ENCODE data around the gene BTNL8. TPM values are rescaled to one million over a fixed set of nuclear protein-coding genes. Genes with fewer than 3 reads are reported as not detected.

Gene BTNL8
- total RNA-seq, 1 donor from 2014 or later = not detected

DNA sequence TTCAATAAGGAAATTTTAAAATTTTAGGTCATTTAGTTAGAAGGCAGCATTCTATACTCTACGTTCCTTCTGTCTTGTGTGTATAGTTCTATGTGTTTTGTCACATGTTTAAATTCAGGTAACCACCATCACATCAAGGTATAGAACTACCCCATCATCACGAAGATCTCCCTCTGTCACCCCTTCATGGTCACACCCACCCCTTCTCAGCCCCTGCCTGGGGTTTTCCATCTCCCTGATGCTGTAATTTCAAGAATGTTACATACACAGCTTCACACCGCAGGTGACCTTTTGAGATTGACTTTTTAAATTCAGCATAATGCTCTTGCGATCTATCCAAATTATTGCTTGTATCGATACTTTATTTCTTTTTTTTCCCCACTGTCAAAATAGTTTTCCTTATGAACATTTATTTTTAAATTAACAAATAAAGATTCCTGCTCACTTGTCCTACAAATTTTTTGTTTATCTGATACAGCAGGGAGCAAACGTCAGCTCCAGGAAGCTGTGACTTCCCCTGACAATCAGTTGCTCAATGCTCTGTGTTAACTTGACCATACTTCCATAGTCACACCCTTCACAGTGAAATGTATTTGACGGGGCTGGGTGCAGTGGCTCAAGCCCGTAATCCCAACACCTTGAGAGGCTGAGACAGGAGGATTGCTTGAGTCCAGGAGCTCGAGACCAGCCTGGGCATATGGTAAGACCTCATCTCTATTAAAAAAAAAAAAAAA lies 10.2 kb downstream of the BTNL8 start:
- no peak overlapping the region for H3K4me3 ChIP-seq (ENCODE audit: low read depth, low read length)
- DNase-seq (ENCODE audit: low read depth) = no peak
- TF ChIP-seq, protein P1, sequence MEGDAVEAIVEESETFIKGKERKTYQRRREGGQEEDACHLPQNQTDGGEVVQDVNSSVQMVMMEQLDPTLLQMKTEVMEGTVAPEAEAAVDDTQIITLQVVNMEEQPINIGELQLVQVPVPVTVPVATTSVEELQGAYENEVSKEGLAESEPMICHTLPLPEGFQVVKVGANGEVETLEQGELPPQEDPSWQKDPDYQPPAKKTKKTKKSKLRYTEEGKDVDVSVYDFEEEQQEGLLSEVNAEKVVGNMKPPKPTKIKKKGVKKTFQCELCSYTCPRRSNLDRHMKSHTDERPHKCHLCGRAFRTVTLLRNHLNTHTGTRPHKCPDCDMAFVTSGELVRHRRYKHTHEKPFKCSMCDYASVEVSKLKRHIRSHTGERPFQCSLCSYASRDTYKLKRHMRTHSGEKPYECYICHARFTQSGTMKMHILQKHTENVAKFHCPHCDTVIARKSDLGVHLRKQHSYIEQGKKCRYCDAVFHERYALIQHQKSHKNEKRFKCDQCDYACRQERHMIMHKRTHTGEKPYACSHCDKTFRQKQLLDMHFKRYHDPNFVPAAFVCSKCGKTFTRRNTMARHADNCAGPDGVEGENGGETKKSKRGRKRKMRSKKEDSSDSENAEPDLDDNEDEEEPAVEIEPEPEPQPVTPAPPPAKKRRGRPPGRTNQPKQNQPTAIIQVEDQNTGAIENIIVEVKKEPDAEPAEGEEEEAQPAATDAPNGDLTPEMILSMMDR (conservative IDR thresholded peaks at IDR 0.05; ENCODE audit: low read depth, low read length) = no peak

DNA sequence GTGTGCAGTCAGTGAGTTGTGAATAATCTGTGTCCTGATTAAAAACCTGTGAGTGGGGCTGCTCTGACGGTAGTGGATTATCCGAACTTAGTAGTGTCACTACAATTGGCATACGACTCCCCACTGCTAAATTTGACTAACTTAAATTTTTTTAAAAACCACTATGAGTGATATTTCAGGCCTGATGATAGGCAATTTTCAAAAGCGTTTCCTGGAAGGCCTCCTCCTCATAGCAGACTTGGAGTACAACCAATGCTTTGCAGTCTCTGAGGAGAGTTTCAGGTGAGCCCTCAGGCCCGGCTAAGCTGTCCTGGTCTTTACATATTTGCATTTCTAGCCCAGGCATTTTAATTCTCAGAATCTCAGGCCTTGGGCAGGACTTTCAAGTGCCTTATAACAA lies 10.8 kb downstream of the BTNL8 start:
- no peak for DNase-seq (ENCODE audit: low read depth)
- TF ChIP-seq, protein P1 (conservative IDR thresholded peaks at IDR 0.05; ENCODE audit: low read depth, low read length) = no peak
- H3K4me3 ChIP-seq (ENCODE audit: low read depth, low read length) = no peak overlapping the region

DNA sequence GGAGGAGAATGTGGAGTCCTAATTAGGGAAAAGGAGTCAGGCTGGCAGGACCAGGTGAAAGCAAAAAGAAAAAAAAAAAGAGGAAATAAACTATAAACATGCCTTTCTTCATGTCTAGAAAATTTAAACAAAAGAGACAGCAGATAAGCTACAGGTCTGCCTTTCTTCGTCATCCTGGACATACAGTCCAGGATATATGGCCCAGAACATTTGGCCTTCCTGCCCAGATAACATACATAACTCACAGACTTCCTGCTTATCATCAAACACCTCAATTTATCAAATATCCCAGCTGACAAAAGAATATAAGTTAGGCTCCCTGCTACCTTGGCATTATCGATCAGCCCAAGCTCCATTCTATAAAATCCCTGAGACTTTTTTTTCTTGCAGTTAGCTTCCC lies 11.2 kb downstream of the BTNL8 start:
- TF ChIP-seq, protein P1 (conservative IDR thresholded peaks at IDR 0.05; ENCODE audit: low read depth, low read length) = no peak
- no peak for DNase-seq (ENCODE audit: low read depth)
- H3K4me3 ChIP-seq (ENCODE audit: low read depth, low read length) = no peak overlapping the region

DNA sequence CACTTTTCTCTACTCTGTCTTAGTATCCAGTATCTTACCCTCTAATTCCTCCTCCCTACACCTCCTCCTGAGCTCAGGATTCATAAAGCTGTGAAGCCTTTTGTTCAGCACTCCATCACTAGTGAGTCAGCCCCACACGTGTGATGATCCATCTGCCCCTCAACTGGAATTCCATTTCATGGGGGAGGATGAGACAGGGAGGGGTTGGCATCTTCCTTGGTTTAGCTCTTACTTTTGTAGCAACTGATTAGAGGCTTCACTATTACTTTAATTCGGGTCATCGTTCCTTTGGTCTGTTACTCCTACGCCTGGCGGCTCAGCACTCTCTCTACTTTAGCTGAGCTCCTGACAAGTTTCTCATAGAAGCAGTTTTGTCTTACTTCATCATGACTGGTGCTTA lies 11.8 kb downstream of the BTNL8 start:
- H3K4me3 ChIP-seq (ENCODE audit: low read depth, low read length) = no peak overlapping the region
- TF ChIP-seq, protein P1 (conservative IDR thresholded peaks at IDR 0.05; ENCODE audit: low read depth, low read length) = no peak
- DNase-seq (ENCODE audit: low read depth) = no peak

DNA sequence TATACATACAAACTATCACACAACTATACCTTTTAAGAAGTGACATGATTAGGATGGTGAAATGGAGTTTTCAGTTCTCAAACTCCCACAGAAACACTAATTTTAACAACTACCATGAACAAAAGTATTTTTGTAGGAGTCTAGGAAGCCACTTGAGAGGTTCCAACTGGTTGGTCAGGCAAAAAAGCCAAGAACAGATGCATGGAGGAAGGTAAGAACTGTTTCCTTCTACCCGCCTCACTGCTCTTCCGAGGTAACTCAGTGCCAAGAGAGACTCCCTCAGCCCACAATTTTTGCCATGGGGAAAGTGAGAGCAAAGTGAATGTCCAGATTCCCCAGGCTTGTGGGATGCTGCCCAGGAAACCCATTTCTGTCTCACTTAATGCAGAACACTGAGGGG lies 15.7 kb downstream of the BTNL8 start:
- TF ChIP-seq, protein P1 (conservative IDR thresholded peaks at IDR 0.05; ENCODE audit: low read depth, low read length) = no peak
- no peak overlapping the region for H3K4me3 ChIP-seq (ENCODE audit: low read depth, low read length)
- no peak for DNase-seq (ENCODE audit: low read depth)

DNA sequence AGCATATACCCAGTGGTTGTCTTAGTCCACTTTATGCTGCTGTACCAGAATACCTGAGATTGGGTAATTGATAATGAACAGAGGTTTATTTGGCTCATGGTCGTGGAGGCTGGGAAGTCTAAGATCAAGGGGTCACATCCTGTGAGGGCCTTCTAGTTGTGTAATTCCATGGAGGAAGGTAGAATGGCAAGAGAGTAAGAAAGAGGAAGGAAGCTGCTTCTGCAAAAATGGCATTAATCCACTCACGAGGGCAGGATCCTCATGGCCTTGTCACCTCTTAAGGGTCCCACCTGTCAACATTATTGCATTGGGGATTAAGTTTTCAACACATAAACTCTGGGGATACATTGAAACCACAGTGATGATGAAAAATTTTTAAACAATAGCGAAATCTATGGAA lies 17.0 kb downstream of the BTNL8 start:
- H3K4me3 ChIP-seq (ENCODE audit: low read depth, low read length) = no peak overlapping the region
- TF ChIP-seq, protein P1 (conservative IDR thresholded peaks at IDR 0.05; ENCODE audit: low read depth, low read length) = no peak

DNA sequence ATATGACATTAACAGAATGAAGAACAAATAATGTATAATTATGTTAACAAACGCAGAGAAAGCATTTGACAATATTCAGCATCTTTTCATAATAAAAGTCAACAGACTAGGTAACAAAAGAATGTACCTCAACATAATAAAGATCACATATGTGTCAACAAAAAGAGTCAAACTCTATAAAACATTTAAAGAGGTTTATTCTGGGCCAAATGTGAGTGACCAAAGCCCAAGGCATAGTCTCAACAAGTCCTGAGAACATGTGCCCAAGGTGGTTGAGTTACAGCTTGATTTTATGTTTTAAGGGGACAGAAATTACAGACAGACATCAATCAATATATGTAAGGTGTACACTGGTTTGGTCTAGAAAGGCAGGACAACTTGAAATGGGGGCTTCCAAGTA lies 19.4 kb downstream of the BTNL8 start:
- DNase-seq (ENCODE audit: low read depth) = no peak
- TF ChIP-seq, protein P1 (conservative IDR thresholded peaks at IDR 0.05; ENCODE audit: low read depth, low read length) = no peak
- no peak overlapping the region for H3K4me3 ChIP-seq (ENCODE audit: low read depth, low read length)

More for the DNA sequence above, 17.0 kb downstream of the BTNL8 start:
- DNase-seq (ENCODE audit: low read depth) = no peak
